Adrenal gland (tissue), 5 donors: ENCODE data around the gene ZCCHC7.

Source experiments
- CTCF ChIP-seq, 6 experiments: fragments of 450-650 bp in 4 of 6; fragments of 200-600 bp in 2 of 6; sonication (generic) in 1 of 6; IDR thresholded peaks; 1 replicate in 5 of 6; 2 replicates in 1 of 6; pipeline versions ENCODE4 v1.5.1 to v1.8.0; 2016 to 2021; ENCODE audit warnings: antibody characterized with exemption in 6 of 6, mild to moderate bottlenecking in 2 of 6, moderate library complexity in 1 of 6
- POLR2A ChIP-seq, 2 donors: fragments of 450-650 bp; IDR thresholded peaks; one replicate each; pipeline ENCODE4 v1.6.1; 2017; ENCODE audit warnings: antibody characterized with exemption in 2 of 2, mild to moderate bottlenecking in 2 of 2, moderate library complexity in 1 of 2
- donor health status: DM: no; HTN: no; CAD: no.

DNA sequence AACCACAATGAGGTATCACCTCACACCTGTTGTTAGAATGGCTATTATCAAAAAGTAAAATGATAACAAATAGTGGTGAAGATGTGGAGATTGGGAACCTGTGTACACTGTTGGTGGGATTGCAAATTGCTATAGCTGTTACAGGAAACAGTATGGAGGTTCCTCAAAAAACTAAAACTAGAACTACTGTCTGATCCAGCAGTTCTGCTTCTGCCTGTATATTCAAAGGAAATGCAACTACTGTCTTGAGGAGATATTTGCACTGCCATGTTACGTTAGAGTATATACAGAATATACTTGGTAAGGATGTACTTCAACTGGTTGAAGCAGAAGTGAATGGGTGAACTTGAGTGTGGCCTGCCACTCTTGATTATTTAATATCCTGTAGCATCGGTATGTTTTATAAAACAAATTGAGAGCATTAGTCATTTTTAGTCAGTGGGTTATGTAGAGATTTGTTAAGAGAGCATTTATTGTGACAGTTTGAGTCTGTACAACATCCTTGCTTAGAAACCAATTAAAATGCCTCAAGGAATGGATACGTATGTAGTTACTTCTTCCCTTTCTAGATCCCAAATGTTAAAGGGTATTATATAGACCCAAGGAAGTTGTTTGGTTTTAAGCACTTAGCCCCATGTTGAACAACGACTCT is 37.5 kb downstream of the ZCCHC7 start:
- TF ChIP-seq POLR2A (IDR thresholded peaks at IDR 0.05): no peak
- no peak for TF ChIP-seq CTCF (IDR thresholded peaks at IDR 0.05)
